K562 (cell line): ENCODE data around the gene BOLA1. TPM values are rescaled to one million over a fixed set of nuclear protein-coding genes. Genes with fewer than 3 reads are reported as not detected.

Experiments used
- FOXP1 ChIP-seq: sonication (generic); formaldehyde crosslinking; IDR thresholded peaks from 2 replicates; pipeline ENCODE4 v1.8.0; 2022; ENCODE audit warnings: mild to moderate bottlenecking, missing genetic modification reagents
- KAT7 ChIP-seq: sonication (generic); formaldehyde crosslinking; IDR thresholded peaks from 2 replicates; pipeline ENCODE4 v1.8.0; 2022; ENCODE audit warnings: missing genetic modification reagents, mild to moderate bottlenecking, borderline replicate concordance
- LEF1 ChIP-seq: fragments of 450-650 bp; IDR thresholded peaks from 2 replicates; pipeline ENCODE4 v1.6.1; 2016; ENCODE audit warnings: mild to moderate bottlenecking
- NBN ChIP-seq: fragments of 450-650 bp; IDR thresholded peaks from 2 replicates; pipeline ENCODE4 v1.6.1; 2016; ENCODE audit warnings: low read depth, mild to moderate bottlenecking
- PRPF4 ChIP-seq: fragments of 200-400 bp; formaldehyde crosslinking; IDR thresholded peaks from one replicate; pipeline ENCODE4 v1.6.1; 2017; ENCODE audit warnings: low read length, low read depth, mild to moderate bottlenecking; ENCODE audit not compliant: insufficient read depth, poor library complexity, severe bottlenecking
- SIN3B ChIP-seq: fragments of 450-650 bp; IDR thresholded peaks from 2 replicates; pipeline ENCODE4 v1.6.1; 2017; ENCODE audit warnings: low read depth, mild to moderate bottlenecking, moderate library complexity
- TEAD1 ChIP-seq, 2 experiments: fragments of 450-650 bp in 1 of 2; sonication (generic) in 1 of 2; formaldehyde crosslinking; IDR thresholded peaks; 2 replicates each; pipeline versions ENCODE4 v1.4.0 to v1.8.0; 2020 to 2022; ENCODE audit warnings: mild to moderate bottlenecking in 2 of 2, missing genetic modification reagents in 1 of 2
- ZNF232 ChIP-seq: sonication (generic); formaldehyde crosslinking; IDR thresholded peaks from 2 replicates; pipeline ENCODE4 v1.8.0; 2022; ENCODE audit warnings: mild to moderate bottlenecking, missing genetic modification reagents
- ZNF431 ChIP-seq: sonication (generic); formaldehyde crosslinking; IDR thresholded peaks from 2 replicates; pipeline ENCODE4 v1.8.0; 2022; ENCODE audit warnings: mild to moderate bottlenecking, missing genetic modification reagents
- polyA plus RNA-seq, 8 experiments: library from polyadenylated mRNA; depleted of rRNA in 4 of 8; stranded (reverse) in 5 of 8; unstranded in 3 of 8; fragments of >200 nt; fragmentation: Nextera tagmentation in 2 of 8; fragmentation: Illumina TruSeq in 1 of 8; extraction: Ambion mirVana in 2 of 8; extraction: Trizol in 1 of 8; gene quantifications; 2 replicates each; pipeline versions ENCODE4 v1.2.1 to v1.2.3, GENCODE V29; 2011 to 2014; ENCODE audit warnings: inconsistent platforms in 1 of 8, missing spikeins in 1 of 8
- total RNA-seq, 7 experiments: library from RNA; depleted of rRNA in 6 of 7; stranded (reverse); fragments of >200 nt in 6 of 7; fragmentation: Illumina TruSeq in 2 of 7; extraction: Trizol in 2 of 7; gene quantifications; 2 replicates each; pipeline versions ENCODE4 v1.2.1 to v1.2.3, GENCODE V29; 2011 to 2021; ENCODE audit warnings: low replicate concordance in 1 of 7
- TF ChIP-seq, protein P1 (sequence below): sonication (generic); formaldehyde crosslinking; IDR thresholded peaks from 2 replicates; pipeline ENCODE4 v1.8.0; 2022; ENCODE audit warnings: mild to moderate bottlenecking, missing genetic modification reagents
- TF ChIP-seq, protein P2 (sequence below): sonication (generic); formaldehyde crosslinking; IDR thresholded peaks from 2 replicates; pipeline ENCODE4 v1.9.0; 2022; ENCODE audit warnings: mild to moderate bottlenecking, missing genetic modification reagents
- TF ChIP-seq, protein P3 (sequence below): fragments of 450-650 bp; IDR thresholded peaks from 2 replicates; pipeline ENCODE4 v1.6.1; 2016; ENCODE audit warnings: mild to moderate bottlenecking, moderate library complexity

Gene BOLA1
- total and polyA plus RNA-seq, 9 of the 15 experiments (the other 6 are each of a cell fraction or from before 2014, with no cell fraction given), result 0.18 to 1.2 (median 0.40) TPM; not detected in 2

- TF ChIP-seq, protein P1, sequence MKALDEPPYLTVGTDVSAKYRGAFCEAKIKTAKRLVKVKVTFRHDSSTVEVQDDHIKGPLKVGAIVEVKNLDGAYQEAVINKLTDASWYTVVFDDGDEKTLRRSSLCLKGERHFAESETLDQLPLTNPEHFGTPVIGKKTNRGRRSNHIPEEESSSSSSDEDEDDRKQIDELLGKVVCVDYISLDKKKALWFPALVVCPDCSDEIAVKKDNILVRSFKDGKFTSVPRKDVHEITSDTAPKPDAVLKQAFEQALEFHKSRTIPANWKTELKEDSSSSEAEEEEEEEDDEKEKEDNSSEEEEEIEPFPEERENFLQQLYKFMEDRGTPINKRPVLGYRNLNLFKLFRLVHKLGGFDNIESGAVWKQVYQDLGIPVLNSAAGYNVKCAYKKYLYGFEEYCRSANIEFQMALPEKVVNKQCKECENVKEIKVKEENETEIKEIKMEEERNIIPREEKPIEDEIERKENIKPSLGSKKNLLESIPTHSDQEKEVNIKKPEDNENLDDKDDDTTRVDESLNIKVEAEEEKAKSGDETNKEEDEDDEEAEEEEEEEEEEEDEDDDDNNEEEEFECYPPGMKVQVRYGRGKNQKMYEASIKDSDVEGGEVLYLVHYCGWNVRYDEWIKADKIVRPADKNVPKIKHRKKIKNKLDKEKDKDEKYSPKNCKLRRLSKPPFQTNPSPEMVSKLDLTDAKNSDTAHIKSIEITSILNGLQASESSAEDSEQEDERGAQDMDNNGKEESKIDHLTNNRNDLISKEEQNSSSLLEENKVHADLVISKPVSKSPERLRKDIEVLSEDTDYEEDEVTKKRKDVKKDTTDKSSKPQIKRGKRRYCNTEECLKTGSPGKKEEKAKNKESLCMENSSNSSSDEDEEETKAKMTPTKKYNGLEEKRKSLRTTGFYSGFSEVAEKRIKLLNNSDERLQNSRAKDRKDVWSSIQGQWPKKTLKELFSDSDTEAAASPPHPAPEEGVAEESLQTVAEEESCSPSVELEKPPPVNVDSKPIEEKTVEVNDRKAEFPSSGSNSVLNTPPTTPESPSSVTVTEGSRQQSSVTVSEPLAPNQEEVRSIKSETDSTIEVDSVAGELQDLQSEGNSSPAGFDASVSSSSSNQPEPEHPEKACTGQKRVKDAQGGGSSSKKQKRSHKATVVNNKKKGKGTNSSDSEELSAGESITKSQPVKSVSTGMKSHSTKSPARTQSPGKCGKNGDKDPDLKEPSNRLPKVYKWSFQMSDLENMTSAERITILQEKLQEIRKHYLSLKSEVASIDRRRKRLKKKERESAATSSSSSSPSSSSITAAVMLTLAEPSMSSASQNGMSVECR (CRISPR knock-in tag), result peak; percentile 41; the same call in 1 of the 2 replicates
- TF ChIP-seq SIN3B (peak; percentile 33; the same call in 1 of the 2 replicates), NBN (0 out of 2 replicates have a peak, but pooled peaks have one; percentile 8), PRPF4 (peak; percentile 96), LEF1 (0 out of 2 replicates have a peak, but pooled peaks have one; percentile 8), ZNF431 (CRISPR knock-in tag) (peak; percentile 50; the same call in 1 of the 2 replicates), KAT7 (CRISPR knock-in tag) (0 out of 2 replicates have a peak, but pooled peaks have one; percentile 1), TEAD1 (CRISPR knock-in tag; IDR thresholded peaks at IDR 0.05) (0 out of 4 replicates have a peak, but pooled peaks of 1 of the 2 experiments have one; percentile 40), ZNF232 (CRISPR knock-in tag) (0 out of 2 replicates have a peak, but pooled peaks have one; percentile 23), FOXP1 (CRISPR knock-in tag) (peak; percentile 75; the same call in 1 of the 2 replicates)
- TF ChIP-seq, protein P2, sequence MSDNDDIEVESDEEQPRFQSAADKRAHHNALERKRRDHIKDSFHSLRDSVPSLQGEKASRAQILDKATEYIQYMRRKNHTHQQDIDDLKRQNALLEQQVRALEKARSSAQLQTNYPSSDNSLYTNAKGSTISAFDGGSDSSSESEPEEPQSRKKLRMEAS (CRISPR knock-in tag), result peak; percentile 61
- TF ChIP-seq, protein P3, sequence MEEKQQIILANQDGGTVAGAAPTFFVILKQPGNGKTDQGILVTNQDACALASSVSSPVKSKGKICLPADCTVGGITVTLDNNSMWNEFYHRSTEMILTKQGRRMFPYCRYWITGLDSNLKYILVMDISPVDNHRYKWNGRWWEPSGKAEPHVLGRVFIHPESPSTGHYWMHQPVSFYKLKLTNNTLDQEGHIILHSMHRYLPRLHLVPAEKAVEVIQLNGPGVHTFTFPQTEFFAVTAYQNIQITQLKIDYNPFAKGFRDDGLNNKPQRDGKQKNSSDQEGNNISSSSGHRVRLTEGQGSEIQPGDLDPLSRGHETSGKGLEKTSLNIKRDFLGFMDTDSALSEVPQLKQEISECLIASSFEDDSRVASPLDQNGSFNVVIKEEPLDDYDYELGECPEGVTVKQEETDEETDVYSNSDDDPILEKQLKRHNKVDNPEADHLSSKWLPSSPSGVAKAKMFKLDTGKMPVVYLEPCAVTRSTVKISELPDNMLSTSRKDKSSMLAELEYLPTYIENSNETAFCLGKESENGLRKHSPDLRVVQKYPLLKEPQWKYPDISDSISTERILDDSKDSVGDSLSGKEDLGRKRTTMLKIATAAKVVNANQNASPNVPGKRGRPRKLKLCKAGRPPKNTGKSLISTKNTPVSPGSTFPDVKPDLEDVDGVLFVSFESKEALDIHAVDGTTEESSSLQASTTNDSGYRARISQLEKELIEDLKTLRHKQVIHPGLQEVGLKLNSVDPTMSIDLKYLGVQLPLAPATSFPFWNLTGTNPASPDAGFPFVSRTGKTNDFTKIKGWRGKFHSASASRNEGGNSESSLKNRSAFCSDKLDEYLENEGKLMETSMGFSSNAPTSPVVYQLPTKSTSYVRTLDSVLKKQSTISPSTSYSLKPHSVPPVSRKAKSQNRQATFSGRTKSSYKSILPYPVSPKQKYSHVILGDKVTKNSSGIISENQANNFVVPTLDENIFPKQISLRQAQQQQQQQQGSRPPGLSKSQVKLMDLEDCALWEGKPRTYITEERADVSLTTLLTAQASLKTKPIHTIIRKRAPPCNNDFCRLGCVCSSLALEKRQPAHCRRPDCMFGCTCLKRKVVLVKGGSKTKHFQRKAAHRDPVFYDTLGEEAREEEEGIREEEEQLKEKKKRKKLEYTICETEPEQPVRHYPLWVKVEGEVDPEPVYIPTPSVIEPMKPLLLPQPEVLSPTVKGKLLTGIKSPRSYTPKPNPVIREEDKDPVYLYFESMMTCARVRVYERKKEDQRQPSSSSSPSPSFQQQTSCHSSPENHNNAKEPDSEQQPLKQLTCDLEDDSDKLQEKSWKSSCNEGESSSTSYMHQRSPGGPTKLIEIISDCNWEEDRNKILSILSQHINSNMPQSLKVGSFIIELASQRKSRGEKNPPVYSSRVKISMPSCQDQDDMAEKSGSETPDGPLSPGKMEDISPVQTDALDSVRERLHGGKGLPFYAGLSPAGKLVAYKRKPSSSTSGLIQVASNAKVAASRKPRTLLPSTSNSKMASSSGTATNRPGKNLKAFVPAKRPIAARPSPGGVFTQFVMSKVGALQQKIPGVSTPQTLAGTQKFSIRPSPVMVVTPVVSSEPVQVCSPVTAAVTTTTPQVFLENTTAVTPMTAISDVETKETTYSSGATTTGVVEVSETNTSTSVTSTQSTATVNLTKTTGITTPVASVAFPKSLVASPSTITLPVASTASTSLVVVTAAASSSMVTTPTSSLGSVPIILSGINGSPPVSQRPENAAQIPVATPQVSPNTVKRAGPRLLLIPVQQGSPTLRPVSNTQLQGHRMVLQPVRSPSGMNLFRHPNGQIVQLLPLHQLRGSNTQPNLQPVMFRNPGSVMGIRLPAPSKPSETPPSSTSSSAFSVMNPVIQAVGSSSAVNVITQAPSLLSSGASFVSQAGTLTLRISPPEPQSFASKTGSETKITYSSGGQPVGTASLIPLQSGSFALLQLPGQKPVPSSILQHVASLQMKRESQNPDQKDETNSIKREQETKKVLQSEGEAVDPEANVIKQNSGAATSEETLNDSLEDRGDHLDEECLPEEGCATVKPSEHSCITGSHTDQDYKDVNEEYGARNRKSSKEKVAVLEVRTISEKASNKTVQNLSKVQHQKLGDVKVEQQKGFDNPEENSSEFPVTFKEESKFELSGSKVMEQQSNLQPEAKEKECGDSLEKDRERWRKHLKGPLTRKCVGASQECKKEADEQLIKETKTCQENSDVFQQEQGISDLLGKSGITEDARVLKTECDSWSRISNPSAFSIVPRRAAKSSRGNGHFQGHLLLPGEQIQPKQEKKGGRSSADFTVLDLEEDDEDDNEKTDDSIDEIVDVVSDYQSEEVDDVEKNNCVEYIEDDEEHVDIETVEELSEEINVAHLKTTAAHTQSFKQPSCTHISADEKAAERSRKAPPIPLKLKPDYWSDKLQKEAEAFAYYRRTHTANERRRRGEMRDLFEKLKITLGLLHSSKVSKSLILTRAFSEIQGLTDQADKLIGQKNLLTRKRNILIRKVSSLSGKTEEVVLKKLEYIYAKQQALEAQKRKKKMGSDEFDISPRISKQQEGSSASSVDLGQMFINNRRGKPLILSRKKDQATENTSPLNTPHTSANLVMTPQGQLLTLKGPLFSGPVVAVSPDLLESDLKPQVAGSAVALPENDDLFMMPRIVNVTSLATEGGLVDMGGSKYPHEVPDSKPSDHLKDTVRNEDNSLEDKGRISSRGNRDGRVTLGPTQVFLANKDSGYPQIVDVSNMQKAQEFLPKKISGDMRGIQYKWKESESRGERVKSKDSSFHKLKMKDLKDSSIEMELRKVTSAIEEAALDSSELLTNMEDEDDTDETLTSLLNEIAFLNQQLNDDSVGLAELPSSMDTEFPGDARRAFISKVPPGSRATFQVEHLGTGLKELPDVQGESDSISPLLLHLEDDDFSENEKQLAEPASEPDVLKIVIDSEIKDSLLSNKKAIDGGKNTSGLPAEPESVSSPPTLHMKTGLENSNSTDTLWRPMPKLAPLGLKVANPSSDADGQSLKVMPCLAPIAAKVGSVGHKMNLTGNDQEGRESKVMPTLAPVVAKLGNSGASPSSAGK, result peak; percentile 48; the same call in 1 of the 2 replicates
Measured at GRCh38 chr1:149886121-149886395, 13.3 kb upstream of the BOLA1 start (continued).
